GM19351 (cell line): Measurements from ENCODE around the gene ZBTB20.

Experiments used
- ATAC-seq: cut with Tn5 transposase; IDR thresholded peaks from one replicate; pipeline ENCODE4 v1.9.1; 2021; ENCODE audit warnings: mild to moderate bottlenecking, moderate library complexity; ENCODE audit not compliant: unreplicated experiment

Gene ZBTB20

DNA sequence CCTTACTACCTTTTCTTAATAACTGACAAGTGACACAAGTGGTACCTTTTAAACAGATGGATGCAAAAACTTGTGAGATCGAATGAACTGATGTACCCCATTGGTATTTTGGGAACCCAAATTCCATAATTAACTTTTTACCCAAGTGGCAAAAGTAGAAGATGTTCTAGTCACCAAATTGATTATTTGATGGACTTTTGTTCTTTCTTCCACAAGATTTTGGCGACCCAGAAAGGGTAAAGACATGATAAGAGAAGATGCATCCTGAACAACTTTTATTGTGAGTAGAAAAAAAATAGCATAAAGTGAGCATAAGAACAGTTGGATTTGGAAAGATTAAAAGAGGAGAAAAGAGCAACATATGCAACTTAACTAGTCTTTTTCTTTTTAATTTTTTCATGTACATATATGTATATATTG, 693.7 kb downstream of the ZBTB20 start:
- no peak for ATAC-seq

DNA sequence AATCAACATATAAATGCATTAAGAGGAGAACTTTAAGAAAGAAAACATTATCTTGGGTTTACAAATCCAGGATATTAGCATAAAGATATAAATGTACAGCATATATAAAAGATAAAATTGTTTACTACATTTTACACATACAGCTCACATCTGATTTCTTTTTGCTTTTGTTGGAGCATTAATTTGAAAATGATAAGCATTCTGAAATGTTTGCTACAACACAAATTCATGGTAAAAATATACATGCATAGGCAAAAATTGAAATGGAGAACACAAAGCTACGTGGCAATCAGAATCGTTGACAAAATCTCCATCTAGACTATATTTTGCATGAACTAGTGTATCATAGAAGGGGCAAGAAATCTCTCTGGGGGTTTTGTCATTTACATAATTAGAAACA, 694.2 kb downstream of the ZBTB20 start:
- ATAC-seq = no peak

DNA sequence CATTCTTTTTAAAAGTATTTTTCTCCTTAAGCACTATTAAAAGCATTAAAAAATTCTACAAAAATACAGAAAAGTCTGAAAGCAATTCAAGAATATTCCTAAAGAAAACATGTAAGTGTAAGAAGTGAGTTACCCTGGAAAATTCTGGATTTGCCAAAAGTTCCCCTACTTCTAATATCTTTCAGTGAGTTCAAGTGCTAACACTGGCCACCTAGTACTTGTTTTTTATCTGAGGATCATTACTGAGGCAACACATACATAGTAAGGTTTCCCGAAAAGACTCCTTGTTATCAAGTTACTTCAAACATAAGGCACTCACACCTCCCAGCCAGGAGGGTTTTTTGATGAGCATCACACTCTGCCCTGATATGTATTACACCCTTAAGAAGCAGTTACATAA, 694.8 kb downstream of the ZBTB20 start:
- no peak for ATAC-seq

DNA sequence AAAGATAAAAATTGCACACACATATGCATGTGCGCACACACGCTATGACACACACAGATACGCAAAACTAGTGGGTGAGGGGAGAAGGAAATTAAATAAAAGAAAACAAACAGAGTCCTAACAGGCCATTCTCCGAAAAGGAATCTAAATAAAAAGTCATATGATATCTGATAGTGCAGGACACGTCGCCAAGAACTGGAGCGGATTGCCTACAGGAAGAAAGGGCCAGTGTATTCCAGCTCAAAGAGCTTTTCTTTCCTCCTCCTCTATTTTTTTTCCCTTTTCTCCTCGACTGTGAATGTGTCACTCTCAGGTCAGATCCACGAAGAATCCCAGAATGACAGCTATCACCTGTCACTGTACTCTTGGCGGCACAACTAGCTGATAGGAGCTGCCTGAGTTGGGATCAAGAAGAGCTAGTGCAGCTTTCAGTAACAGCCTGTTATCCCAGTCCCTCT, 695.5 kb downstream of the ZBTB20 start:
- no peak for ATAC-seq

DNA sequence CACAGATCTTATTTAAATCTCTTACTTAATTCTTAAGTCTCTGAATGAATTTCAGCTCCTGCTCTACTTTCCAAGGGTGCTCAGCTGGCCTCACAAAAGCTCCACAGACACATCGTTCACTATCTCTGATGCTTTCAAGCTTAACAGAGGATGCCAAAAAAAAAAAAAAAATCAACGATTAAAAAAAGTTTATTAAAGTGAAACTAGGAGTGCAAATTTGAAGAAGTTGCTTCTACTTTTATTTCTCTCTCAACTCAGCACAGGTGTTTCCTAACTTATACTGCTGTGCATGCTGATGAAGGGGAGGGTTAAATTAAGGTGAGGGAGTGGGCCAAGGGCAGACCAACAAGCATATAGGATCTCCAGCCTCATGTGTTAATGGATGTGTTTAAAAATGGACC, 696.0 kb downstream of the ZBTB20 start:
- ATAC-seq = no peak

DNA sequence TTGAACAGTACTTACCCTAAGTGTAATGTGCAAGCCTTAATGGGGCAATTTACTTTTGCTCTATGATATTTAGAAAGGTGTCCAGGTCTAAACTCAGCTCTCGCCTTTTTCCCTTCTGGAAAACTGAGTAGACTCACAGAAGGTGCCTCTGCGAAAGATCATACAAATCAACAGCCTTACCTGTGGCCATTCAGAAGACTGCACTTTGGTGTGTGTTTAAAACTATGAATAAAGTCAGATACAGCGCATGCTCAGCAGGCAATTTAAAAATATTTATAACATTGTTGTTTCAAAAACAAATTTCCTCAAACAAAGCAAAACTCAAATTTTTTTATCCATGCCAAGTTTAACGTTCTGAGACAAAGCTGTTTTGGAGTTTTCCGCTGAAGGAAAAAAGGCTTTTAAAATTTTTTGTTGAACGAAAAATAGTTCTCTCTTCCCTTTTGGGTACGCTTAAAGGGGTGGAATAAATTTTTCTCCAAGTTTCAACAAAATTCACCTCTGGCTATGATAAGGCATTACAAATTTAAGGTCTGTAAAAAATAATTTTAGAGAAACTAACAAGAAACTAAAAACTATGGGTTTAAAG, 697.0 kb downstream of the ZBTB20 start:
- peak; percentile 43 for ATAC-seq

DNA sequence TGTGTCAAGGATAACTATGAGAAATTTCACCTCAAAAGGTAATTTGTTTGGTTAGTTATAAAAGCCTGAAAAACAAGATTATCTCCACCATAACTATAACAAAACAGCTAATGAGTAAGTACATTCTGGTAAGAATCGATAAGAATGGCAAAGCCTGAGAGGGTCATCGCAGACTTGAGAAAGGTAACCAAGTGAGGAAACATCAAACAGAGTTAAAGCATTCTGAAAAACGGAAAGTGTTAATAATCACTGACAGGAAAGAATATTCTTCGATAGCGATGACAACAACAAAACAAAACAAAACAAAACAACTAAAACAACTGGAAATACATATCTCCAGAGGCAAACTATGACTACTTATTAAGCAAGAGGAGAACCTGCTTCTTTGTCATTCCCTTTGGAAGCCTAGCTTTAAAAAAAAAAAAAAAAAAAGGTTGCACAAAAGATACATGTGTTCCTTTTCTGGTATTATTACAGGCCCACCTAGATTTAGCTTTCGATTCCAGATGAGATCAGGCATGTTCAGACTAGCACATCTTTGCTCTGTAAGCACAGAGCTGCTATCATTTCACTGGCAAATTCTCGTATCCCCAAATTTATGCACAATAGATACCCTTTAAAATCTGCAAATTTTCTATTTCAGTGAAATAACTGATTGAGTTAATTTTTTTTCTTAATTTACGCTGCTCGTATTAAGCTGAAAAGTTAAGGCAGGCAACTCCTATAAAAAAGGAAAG, 697.6 kb downstream of the ZBTB20 start:
- no peak for ATAC-seq

DNA sequence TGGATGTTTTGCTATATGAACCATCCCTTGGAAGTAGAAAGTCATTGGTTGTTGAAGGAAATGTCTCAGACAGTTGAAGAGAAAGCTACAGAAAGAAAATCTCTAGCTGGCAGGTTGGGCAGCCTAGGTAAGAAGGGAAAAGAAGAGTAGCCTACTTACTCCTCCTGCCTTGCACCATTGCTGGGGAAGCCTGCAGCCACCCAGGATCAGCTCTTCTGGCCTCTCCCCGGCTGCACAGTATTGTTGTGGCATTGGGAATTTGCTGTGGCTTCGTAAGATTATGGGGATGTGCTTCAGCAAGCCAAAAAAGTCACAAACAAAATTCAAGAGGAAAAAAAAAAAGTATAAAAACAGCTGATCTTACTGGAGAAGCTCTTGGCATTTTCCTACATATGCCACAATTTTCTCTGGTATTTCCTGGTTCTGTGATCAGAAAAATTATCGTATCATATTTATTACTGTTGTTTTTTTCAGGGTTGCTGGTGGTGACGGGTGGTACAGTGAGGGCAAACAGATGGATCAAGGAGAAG, 699.1 kb downstream of the ZBTB20 start:
- ATAC-seq = no peak

DNA sequence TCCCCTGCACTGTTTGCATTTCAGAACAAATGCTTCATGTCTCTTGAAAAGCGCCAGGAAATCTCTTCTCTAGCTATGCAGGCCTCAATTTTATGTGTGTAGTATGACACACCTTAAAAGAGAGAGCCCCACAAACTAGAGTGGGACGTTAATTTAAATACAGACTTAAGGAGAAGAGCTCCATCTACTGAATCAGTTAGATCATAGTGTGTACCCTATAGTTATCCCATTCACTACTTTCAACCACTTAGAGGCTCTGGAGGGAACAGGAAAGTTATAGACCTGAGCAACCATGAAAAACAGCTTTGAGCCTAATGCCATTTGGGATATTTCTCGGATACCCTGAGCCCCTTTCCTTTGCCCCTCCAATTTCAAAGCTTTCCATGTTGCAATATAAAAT, 699.5 kb downstream of the ZBTB20 start:
- ATAC-seq = no peak

DNA sequence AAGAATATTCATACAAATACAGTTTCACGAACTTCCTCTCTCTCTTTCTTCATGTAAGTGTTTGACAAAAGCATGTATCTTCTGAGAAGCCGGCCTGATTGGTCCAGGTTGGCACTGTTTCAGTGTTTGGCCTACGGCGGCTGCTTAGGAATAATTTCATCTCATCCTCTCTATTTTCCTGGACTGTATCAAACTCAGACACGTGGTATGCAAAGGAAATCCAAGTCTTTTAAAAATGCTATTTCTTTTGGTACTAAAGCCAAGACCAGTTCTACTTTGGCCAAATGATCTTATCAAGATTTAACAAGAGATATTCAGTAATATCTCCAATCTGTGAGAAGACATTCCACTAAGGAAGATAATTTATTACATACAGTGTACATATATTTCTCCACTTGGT, 700.5 kb downstream of the ZBTB20 start:
- ATAC-seq = no peak

DNA sequence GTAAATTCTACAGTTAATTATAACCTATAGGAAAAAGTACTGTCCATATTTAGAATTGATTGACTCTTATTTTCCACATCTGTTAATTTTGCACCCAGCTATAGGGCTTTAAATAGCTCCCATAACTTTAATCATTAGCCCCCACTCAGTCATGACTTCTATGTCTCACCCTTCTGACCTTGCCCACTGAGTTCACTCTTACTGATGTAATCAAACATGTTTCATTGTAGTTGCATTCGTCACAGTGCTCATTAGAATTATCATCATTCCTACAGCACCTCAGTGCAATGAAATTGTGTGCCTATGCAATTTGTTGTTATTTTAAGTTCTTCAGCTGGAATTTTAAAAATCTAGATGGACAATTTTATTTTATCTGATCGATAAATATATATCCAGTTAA, 701.9 kb downstream of the ZBTB20 start:
- ATAC-seq = no peak

DNA sequence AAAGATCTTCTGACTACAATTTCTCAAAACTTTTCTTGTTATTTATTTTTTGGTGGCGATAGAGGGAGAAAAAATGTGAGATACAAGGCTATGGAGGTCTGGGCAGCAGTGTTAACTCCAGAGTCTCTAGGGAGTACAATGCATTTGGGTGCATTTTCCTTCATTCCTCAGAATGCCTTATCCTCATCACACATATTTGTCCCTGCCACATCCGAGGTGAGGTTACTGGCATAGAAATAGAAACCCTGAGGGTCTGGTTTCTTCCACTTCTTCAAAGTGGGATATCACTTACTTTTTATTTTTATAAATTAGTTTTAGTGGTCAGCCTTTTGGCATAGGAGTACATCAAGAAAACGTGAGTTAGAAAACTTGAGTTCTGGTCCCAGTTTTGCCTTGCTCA, 702.9 kb downstream of the ZBTB20 start:
- ATAC-seq = no peak

DNA sequence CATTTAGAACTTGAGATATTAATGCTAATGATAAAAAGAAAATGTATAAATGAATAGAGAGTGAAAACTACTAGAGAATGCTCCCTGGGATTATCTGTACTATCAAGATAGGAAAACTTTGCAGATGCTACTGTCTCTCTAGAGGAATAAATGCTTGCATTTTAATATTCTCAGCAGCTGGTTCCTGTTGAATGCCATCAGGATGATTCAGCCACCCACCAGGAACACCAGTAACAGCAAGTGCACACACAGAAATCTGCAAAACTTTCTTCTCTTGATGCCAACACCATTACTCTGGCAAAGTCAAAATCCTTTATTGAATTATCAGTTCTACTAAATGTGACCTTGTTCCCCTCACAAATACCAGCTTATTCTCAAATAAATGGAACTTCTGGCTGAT, 704.8 kb downstream of the ZBTB20 start:
- ATAC-seq = no peak

DNA sequence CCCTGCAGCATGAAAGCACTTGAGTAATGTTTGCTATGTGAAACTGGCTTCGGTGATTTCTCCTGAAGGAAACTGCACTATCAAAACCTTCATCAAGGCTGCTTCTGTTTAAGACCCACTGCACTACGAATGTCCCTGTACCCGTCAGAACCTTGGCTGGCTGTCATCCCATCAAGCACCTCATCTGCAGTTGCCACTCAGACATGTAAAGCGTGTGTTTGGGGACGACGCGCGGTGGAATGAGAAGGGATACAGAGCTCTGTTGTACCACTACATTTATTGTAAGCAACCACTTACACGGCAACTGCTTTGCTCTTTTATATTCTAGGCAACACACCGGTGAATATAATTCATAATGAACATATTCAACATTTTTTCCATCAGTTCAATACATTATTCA, 705.7 kb downstream of the ZBTB20 start:
- ATAC-seq = no peak

DNA sequence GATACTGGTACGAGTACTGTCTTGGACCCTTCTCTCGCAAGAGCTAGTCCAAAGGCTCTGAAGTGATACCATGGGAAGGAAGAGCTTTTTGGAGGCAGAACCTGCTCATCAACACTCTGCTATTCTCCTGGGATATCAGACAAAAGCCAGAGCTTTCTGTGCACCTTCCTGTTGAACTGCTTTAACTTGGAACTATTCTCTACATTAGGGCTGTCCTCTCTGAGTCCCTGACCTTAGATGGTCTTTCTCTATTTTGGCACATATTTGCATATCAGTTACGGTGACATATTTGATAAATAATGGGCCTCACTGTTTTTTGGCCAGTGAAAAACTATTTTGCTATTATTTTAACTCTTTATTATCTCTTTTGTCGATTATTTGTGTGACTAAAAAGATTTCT, 706.4 kb downstream of the ZBTB20 start:
- ATAC-seq = no peak

DNA sequence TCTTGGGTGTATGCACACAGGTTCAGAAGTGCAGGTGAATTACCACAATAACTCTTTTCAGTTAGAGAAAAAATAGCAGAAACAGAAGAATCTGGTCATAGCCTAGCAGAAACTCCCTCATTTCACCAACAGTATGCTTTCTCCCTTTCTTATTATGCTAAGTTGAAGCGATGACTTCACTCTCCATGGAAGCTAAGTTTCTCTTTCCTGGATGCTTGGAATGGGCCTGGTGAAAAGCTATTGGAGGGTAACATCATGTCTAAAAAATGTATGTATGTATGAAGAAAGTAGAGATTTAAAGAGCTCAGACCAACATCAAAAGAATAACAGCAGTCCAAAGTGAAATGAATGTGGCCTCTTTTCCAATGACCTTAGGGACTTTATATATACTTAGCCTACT, 707.8 kb downstream of the ZBTB20 start:
- ATAC-seq = no peak

DNA sequence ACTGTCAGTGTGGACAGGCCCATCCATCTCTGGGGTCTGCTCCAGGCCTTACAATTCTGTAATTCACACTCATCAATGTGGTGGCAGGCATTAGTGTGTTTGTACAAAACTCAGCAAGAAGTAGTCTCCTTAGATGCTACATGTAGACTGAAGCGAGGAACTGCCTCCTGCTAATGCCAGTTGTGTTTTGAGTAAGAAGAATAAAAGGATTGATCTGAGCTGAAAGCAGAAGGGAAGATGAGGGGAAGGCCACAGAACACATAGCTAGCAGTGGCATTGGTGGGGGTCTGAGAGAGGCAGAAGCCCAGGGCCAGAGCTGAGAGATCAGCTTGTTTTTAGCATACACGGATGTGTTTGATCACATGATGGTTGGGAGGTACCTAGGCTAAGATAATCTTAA, 709.2 kb downstream of the ZBTB20 start:
- no peak for ATAC-seq

DNA sequence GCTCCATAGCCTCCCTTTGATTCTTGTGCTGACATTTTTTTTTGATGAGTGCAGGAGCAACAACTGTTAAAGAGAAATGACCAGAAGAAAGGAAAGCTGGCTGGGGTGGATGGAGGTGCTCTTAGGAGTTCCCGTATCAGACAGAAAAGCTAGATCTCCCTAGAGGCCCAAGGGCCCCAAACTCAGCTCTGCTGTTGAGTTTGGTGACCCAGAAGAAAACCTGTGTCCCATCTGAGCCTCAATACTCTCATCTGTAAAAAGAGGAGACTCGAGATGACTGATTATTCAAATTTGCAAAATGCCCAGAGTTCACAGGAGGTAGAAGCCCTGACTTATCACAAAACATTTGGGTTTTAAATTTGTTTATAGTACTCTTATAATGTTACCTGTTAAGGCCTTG, 710.9 kb downstream of the ZBTB20 start:
- ATAC-seq = no peak

DNA sequence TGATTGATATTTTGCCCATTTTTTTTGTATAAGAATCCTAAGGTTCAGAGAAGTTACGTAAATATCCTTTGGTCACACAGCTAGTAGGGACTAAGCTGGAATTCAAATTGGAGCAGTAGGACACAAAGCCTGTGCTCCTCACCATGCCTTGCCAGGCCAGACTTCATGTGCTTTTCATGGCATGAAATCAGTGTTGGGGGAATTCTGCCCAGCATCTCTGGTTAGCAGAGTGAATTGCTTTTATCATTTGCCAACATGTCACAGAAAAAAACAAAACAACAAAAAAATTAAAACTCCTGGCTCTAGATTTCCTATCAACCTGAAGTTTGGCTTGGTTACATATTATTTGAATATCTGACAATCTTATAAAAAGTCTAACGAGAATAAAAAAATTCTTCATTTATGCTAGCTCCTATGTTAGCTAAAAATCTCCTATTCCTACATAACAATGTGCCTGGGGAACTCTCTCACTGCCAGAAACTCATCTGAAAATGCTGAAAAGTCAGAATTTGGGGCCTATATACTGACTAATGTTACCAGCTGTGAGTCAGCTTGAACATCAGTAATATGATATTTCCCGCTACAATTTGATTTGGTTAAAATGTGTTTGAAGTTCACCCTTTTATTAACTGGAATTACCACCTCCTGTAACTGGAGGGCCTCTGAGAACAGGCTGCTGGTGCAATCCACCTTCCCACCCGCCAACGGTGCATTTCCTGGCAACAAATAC, 711.5 kb downstream of the ZBTB20 start:
- ATAC-seq = no peak

DNA sequence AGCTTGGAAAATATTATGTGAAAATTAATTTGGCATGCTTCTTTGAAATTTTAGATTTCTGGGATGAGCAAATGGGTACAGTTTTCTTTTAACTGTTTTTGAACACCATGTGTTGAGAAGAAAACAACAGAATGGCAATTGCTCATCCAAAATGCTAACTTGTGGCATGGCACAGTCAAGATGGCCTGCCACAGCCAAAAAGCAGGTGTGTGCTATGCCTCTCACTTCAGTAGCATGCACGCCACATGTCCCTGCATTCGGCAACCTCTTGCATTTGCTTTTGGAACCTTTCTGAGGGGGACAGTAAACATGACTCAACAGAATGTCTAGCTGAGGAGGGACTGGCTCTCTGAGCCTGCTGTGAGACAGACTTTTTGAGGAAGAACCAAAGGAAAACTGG, 714.8 kb downstream of the ZBTB20 start:
- no peak for ATAC-seq

DNA sequence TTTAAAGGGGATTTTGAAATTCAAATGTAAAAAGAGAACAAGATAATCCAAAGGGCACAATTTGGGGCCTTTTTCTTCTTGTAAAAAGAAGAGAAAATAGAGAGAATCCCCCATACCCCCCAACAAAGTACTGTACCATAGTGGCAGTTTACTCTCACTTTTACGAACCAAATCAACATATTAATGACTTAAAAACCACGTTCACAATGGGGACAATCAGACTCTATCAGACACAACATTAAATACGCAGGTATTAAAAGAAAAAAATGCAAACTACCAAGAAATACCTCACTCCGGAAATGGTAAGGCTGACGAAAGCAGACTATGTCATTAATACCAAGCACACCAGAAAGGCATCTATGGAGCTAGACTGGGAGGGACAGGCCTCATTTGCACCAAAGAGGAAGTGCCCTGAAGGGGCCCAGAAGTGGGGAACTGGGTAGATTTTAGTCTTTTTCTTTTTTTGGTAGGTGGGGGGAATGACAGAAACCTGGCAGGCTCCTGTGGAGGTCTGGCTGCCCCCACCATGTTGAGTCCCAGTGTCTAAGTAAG, 719.0 kb downstream of the ZBTB20 start:
- peak; percentile 97 for ATAC-seq
